ENCODE data around the gene ARHGAP42. TPM values are rescaled to one million over a fixed set of nuclear protein-coding genes. Genes with fewer than 3 reads are reported as not detected.

The ARHGAP42 gene
- total RNA-seq, 2 donors from 2014 or later, result 1.6 to 5.1 TPM

GRCh38 chr11:100687630-100688395, 725 bp downstream of the ARHGAP42 start:
- no peaks in the 10 kb centered on the region for H3K36me3 Mint-ChIP-seq
- peak overlapping the region in 1 of 2 donors; percentile 12 for H3K27ac Mint-ChIP-seq
- H3K27me3 Mint-ChIP-seq, result no peaks in the 10 kb centered on the region
- peak overlapping the region; percentile 89 for H3K4me3 Mint-ChIP-seq
- no peaks in the 10 kb centered on the region for H3K9me3 Mint-ChIP-seq
- H3K4me1 Mint-ChIP-seq (ENCODE audit: low read depth in 2 of 2), result peaks cover 20 to 29% of the 10 kb centered on the region in 2 donors
- peak; percentile 67 to 68 for ATAC-seq
- DNase-seq (ENCODE audit: low spot score), result no peak

GRCh38 chr11:100689141-100689540, 2.1 kb downstream of the ARHGAP42 start:
- ATAC-seq (no peak), DNase-seq (ENCODE audit: low spot score) (no peak)
- no peak overlapping the region for H3K27ac Mint-ChIP-seq
- no peaks in the 10 kb centered on the region for H3K27me3 Mint-ChIP-seq
- no peaks in the 10 kb centered on the region for H3K9me3 Mint-ChIP-seq
- no peaks in the 10 kb centered on the region for H3K36me3 Mint-ChIP-seq
- H3K4me3 Mint-ChIP-seq, result no peak overlapping the region
- peaks cover 19 to 25% of the 10 kb centered on the region in 2 donors for H3K4me1 Mint-ChIP-seq (ENCODE audit: low read depth in 2 of 2)

- H3K27ac Mint-ChIP-seq, result no peak overlapping the region
- no peak for ATAC-seq
- H3K9me3 Mint-ChIP-seq, result no peaks in the 10 kb centered on the region
- no peaks in the 10 kb centered on the region for H3K27me3 Mint-ChIP-seq
- peaks cover 10 to 16% of the 10 kb centered on the region in 2 donors for H3K4me1 Mint-ChIP-seq (ENCODE audit: low read depth in 2 of 2)
- no peak for DNase-seq (ENCODE audit: low spot score)
- H3K4me3 Mint-ChIP-seq, result no peak overlapping the region
- H3K36me3 Mint-ChIP-seq, result no peaks in the 10 kb centered on the region
Observed at GRCh38 chr11:100691896-100692653, 5.0 kb downstream of the ARHGAP42 start.

- H3K4me3 Mint-ChIP-seq, result no peak overlapping the region
- H3K27ac Mint-ChIP-seq, result no peak overlapping the region
- H3K36me3 Mint-ChIP-seq, result no peaks in the 10 kb centered on the region
- H3K4me1 Mint-ChIP-seq (ENCODE audit: low read depth in 2 of 2), result no peaks in the 10 kb centered on the region
- no peak for ATAC-seq
- no peaks in the 10 kb centered on the region for H3K27me3 Mint-ChIP-seq
- no peaks in the 10 kb centered on the region for H3K9me3 Mint-ChIP-seq
- DNase-seq (ENCODE audit: low spot score), result no peak
Observed at GRCh38 chr11:100695911-100696310, 8.8 kb downstream of the ARHGAP42 start.

GRCh38 chr11:100703139-100703538, 16.1 kb downstream of the ARHGAP42 start:
- H3K4me1 Mint-ChIP-seq (ENCODE audit: low read depth in 2 of 2), result peaks cover 0 to 2% of the 10 kb centered on the region in 2 donors
- ATAC-seq (no peak), DNase-seq (ENCODE audit: low spot score) (no peak)
- H3K9me3 Mint-ChIP-seq, result no peaks in the 10 kb centered on the region
- no peaks in the 10 kb centered on the region for H3K27me3 Mint-ChIP-seq
- H3K36me3 Mint-ChIP-seq, result no peaks in the 10 kb centered on the region
- H3K27ac Mint-ChIP-seq, result no peak overlapping the region
- no peak overlapping the region for H3K4me3 Mint-ChIP-seq

- Mint-ChIP-seq H3K9me3 (no peaks in the 10 kb centered on the region), H3K27me3 (no peaks in the 10 kb centered on the region), H3K27ac (no peak overlapping the region), H3K36me3 (no peaks in the 10 kb centered on the region), H3K4me3 (no peak overlapping the region), H3K4me1 (ENCODE audit: low read depth in 2 of 2) (peaks cover 0 to 2% of the 10 kb centered on the region in 2 donors)
- ATAC-seq, result no peak
- DNase-seq (ENCODE audit: low spot score), result no peak
Observed at GRCh38 chr11:100703801-100704575, 16.9 kb downstream of the ARHGAP42 start.

GRCh38 chr11:100705447-100705846, 18.4 kb downstream of the ARHGAP42 start:
- no peak for DNase-seq (ENCODE audit: low spot score)
- no peaks in the 10 kb centered on the region for H3K27me3 Mint-ChIP-seq
- ATAC-seq, result no peak
- H3K9me3 Mint-ChIP-seq, result no peaks in the 10 kb centered on the region
- H3K4me1 Mint-ChIP-seq (ENCODE audit: low read depth in 2 of 2), result peaks cover 0 to 2% of the 10 kb centered on the region in 2 donors
- H3K36me3 Mint-ChIP-seq, result no peaks in the 10 kb centered on the region
- no peak overlapping the region for H3K27ac Mint-ChIP-seq
- no peak overlapping the region for H3K4me3 Mint-ChIP-seq

GRCh38 chr11:100706179-100706578, 19.1 kb downstream of the ARHGAP42 start:
- H3K36me3 Mint-ChIP-seq, result no peaks in the 10 kb centered on the region
- no peak for DNase-seq (ENCODE audit: low spot score)
- H3K27ac Mint-ChIP-seq, result no peak overlapping the region
- no peak for ATAC-seq
- no peaks in the 10 kb centered on the region for H3K27me3 Mint-ChIP-seq
- no peak overlapping the region for H3K4me3 Mint-ChIP-seq
- peaks cover 0 to 2% of the 10 kb centered on the region in 2 donors for H3K4me1 Mint-ChIP-seq (ENCODE audit: low read depth in 2 of 2)
- no peaks in the 10 kb centered on the region for H3K9me3 Mint-ChIP-seq

- H3K36me3 Mint-ChIP-seq, result no peaks in the 10 kb centered on the region
- H3K27me3 Mint-ChIP-seq, result no peaks in the 10 kb centered on the region
- peak in 1 of 2 donors; percentile 51 for ATAC-seq
- H3K27ac Mint-ChIP-seq, result no peak overlapping the region
- H3K4me1 Mint-ChIP-seq (ENCODE audit: low read depth in 2 of 2), result peaks cover 4 to 6% of the 10 kb centered on the region in 2 donors
- H3K4me3 Mint-ChIP-seq, result no peak overlapping the region
- DNase-seq (ENCODE audit: low spot score), result no peak
- no peaks in the 10 kb centered on the region for H3K9me3 Mint-ChIP-seq
Observed at GRCh38 chr11:100709233-100709957, 22.3 kb downstream of the ARHGAP42 start.

GRCh38 chr11:100711984-100712383, 24.9 kb downstream of the ARHGAP42 start:
- Mint-ChIP-seq H3K4me1 (ENCODE audit: low read depth in 2 of 2) (peaks cover 3 to 4% of the 10 kb centered on the region in 2 donors), H3K27ac (no peak overlapping the region), H3K4me3 (no peak overlapping the region), H3K27me3 (no peaks in the 10 kb centered on the region), H3K9me3 (no peaks in the 10 kb centered on the region), H3K36me3 (no peaks in the 10 kb centered on the region)
- DNase-seq (ENCODE audit: low spot score) (no peak), ATAC-seq (no peak)

- H3K4me1 Mint-ChIP-seq (ENCODE audit: low read depth in 2 of 2), result peaks cover 3 to 4% of the 10 kb centered on the region in 2 donors
- no peaks in the 10 kb centered on the region for H3K36me3 Mint-ChIP-seq
- no peak overlapping the region for H3K4me3 Mint-ChIP-seq
- DNase-seq (ENCODE audit: low spot score) (no peak), ATAC-seq (no peak)
- no peak overlapping the region for H3K27ac Mint-ChIP-seq
- no peaks in the 10 kb centered on the region for H3K27me3 Mint-ChIP-seq
- no peaks in the 10 kb centered on the region for H3K9me3 Mint-ChIP-seq
Observed at GRCh38 chr11:100712583-100712982, 25.5 kb downstream of the ARHGAP42 start.

GRCh38 chr11:100715165-100715761, 28.2 kb downstream of the ARHGAP42 start:
- Mint-ChIP-seq H3K36me3 (no peaks in the 10 kb centered on the region), H3K4me3 (no peak overlapping the region), H3K27me3 (no peaks in the 10 kb centered on the region)

GRCh38 chr11:100716838-100717237, 29.8 kb downstream of the ARHGAP42 start:
- Mint-ChIP-seq H3K36me3 (no peaks in the 10 kb centered on the region), H3K27me3 (no peaks in the 10 kb centered on the region), H3K9me3 (no peaks in the 10 kb centered on the region), H3K27ac (no peak overlapping the region), H3K4me3 (no peak overlapping the region), H3K4me1 (ENCODE audit: low read depth in 2 of 2) (peaks cover 3 to 4% of the 10 kb centered on the region in 2 donors)
- no peak for ATAC-seq
- no peak for DNase-seq (ENCODE audit: low spot score)

More at GRCh38 chr11:100715165-100715761, 28.2 kb downstream of the ARHGAP42 start:
- no peak for DNase-seq (ENCODE audit: low spot score)
- Mint-ChIP-seq H3K4me1 (ENCODE audit: low read depth in 2 of 2) (peaks cover 3 to 4% of the 10 kb centered on the region in 2 donors), H3K9me3 (no peaks in the 10 kb centered on the region), H3K27ac (no peak overlapping the region)
- ATAC-seq, result no peak

Data from natural killer cell treated with Interleukin-12 subunit alpha and Interleukin-12 subunit beta and Interleukin-15 and Interleukin-18, amount 100 ng/mL, for 72 hours (primary cell).